ENCODE results near the gene ZNF141. TPM values are rescaled to one million over a fixed set of nuclear protein-coding genes. Genes with fewer than 3 reads are reported as not detected.

ZNF141 gene
- total and polyA plus RNA-seq, 2 of the 8 experiments (the other 6 are each of a cell fraction or from before 2014, with no cell fraction given), result 8.5 to 50.8 TPM

- TF ChIP-seq E2F6 (IDR thresholded peaks at IDR 0.05), result no peak
- TF ChIP-seq RBBP5 (IDR thresholded peaks at IDR 0.05; ENCODE audit: borderline replicate concordance, low read depth, low read length), result no peak
- TF ChIP-seq FOSL1 (IDR thresholded peaks at IDR 0.05; ENCODE audit: insufficient read depth, low read depth, low read length), result no peak
- TF ChIP-seq TEAD4 (IDR thresholded peaks at IDR 0.05; ENCODE audit: low read depth, low read length), result no peak
- TF ChIP-seq SP4 (IDR thresholded peaks at IDR 0.05; ENCODE audit: low read length), result no peak
- TF ChIP-seq HDAC6 (IDR thresholded peaks at IDR 0.05; ENCODE audit: low read depth, low read length), result no peak
These were observed 85.0 kb downstream of the ZNF141 start (continued) for GRCh38 chr4:422587-422986.

MicroRNA genes within 50 kb of the gene (microRNA counts, 767-probe panel; counts per million panel counts)
- 879 counts per million, percentile 95 among the panel's probes with 10 or more counts for microRNA hsa-miR-571

Small RNA genes within 50 kb of the gene (microRNA-seq; reads per million reads assigned to microRNA genes)
- 0 reads per million in 2 experiments for gene MIR571 (ENCODE audit: borderline microRNAs expressed in 2 of 2, borderline number of aligned reads in 2 of 2, borderline replicate concordance in 1 of 2)

Small RNA genes within 50 kb of the gene (small RNA-seq; reads per million reads assigned to genes)
- gene AC079140.2 (ENCODE audit: insufficient read depth) (not detected), gene MIR571 (ENCODE audit: insufficient read depth) (not detected), gene ZNF519P4 (ENCODE audit: insufficient read depth) (not detected)

Other genes with a start within 250 kb of the ZNF141 start
- 19.4 and 19.5 TPM in 2 replicates for gene ZNF718, start 213.3 kb upstream of the ZNF141 start, total RNA-seq (2021; fragmentation: NEBNext Ultra II Directional; extraction: Animal tissue kit (Norgen Biotek cat#: 25700))
- 3.3 and 4.6 TPM in 2 replicates for gene ZNF718, start 213.3 kb upstream of the ZNF141 start, polyA plus RNA-seq (2011; rRNA removed)
- gene ZNF732, start 32.3 kb upstream of the ZNF141 start, total RNA-seq (2021; fragmentation: NEBNext Ultra II Directional; extraction: Animal tissue kit (Norgen Biotek cat#: 25700)), result 33.3 and 35.7 TPM in 2 replicates
- 1.3 and 1.9 TPM in 2 replicates for gene ZNF732, start 32.3 kb upstream of the ZNF141 start, polyA plus RNA-seq (2011; rRNA removed)
- gene ZNF721, start 161.3 kb downstream of the ZNF141 start, total RNA-seq (2021; fragmentation: NEBNext Ultra II Directional; extraction: Animal tissue kit (Norgen Biotek cat#: 25700)), result 110 and 117 TPM in 2 replicates
- 7.1 and 12.6 TPM in 2 replicates for gene ZNF721, start 161.3 kb downstream of the ZNF141 start, polyA plus RNA-seq (2011; rRNA removed)
- gene PIGG, start 161.4 kb downstream of the ZNF141 start, total RNA-seq (2021; fragmentation: NEBNext Ultra II Directional; extraction: Animal tissue kit (Norgen Biotek cat#: 25700)), result 34.8 and 42.2 TPM in 2 replicates
- 43.3 and 52.9 TPM in 2 replicates for gene PIGG, start 161.4 kb downstream of the ZNF141 start, polyA plus RNA-seq (2011; rRNA removed)
- gene TMEM271, start 238.5 kb downstream of the ZNF141 start, total RNA-seq (2021; fragmentation: NEBNext Ultra II Directional; extraction: Animal tissue kit (Norgen Biotek cat#: 25700)), result 0.35 TPM in 1 of 2 replicates, not detected in the other
- 0.08 and 0.14 TPM in 2 replicates for gene TMEM271, start 238.5 kb downstream of the ZNF141 start, polyA plus RNA-seq (2011; rRNA removed)

Data from H1 (cell line).